H1 (cell line): ENCODE measurements around the gene CPNE4. TPM values are rescaled to one million over a fixed set of nuclear protein-coding genes. Genes with fewer than 3 reads are reported as not detected.

ENCODE experiments used
- CTCF ChIA-PET: fragments of 300-600 bp; sonication (Branson Sonifier 250); formaldehyde crosslinking; loops from one replicate; lab custom pipeline; 2021; ENCODE audit not compliant: partially characterized antibody; lab: Charles Lee
- POLR2A ChIA-PET: fragments of 300-600 bp; sonication (Branson Sonifier 250); formaldehyde crosslinking; loops from one replicate; lab custom pipeline; 2021; ENCODE audit warnings: inconsistent platforms; ENCODE audit not compliant: partially characterized antibody; lab: Charles Lee
- DNase-seq, 2 experiments: peaks; one replicate each; pipeline versions ENCODE4 v3.0.0 to v3.0.0-alpha.2; 2010 to 2022; ENCODE audit warnings: low spot score in 2 of 2, low read depth in 1 of 2, mixed read lengths in 1 of 2
- FAIRE-seq: peaks from 2 replicates; lab custom pipeline; 2011; peaks lifted over from hg19 to GRCh38; lab: Jason Lieb, UNC
- H2AFZ ChIP-seq: 2 replicates; pipeline ENCODE4 v1.8.1; 2012; ENCODE audit warnings: low read length, inconsistent platforms
- H2AK5ac ChIP-seq: 2 replicates; pipeline ENCODE4 v1.6.1; 2013; ENCODE audit warnings: low read depth, low read length
- H2BK120ac ChIP-seq: replicated peaks from 2 replicates; pipeline ENCODE3; 2013; ENCODE audit warnings: low read depth, low read length, inconsistent platforms
- H2BK12ac ChIP-seq: 2 replicates; pipeline ENCODE4 v1.6.1; 2013; ENCODE audit warnings: low read depth, low read length
- H2BK15ac ChIP-seq: 2 replicates; pipeline ENCODE4 v1.6.1; 2013; ENCODE audit warnings: low read length
- H2BK20ac ChIP-seq: 2 replicates; pipeline ENCODE4 v1.6.1; 2013; ENCODE audit warnings: low read length
- H2BK5ac ChIP-seq: 2 replicates; pipeline ENCODE4 v1.6.1; 2013; ENCODE audit warnings: low read depth, low read length
- H3K14ac ChIP-seq: 2 replicates; pipeline ENCODE4 v1.6.1; 2013; ENCODE audit warnings: inconsistent platforms; ENCODE audit not compliant: insufficient read length
- H3K18ac ChIP-seq: 2 replicates; pipeline ENCODE4 v1.6.1; 2013; ENCODE audit warnings: low read length; ENCODE audit errors: extremely low read depth
- H3K23ac ChIP-seq: 2 replicates; pipeline ENCODE4 v1.6.1; 2013; ENCODE audit warnings: inconsistent platforms; ENCODE audit not compliant: insufficient read length
- H3K23me2 ChIP-seq: 2 replicates; pipeline ENCODE4 v1.6.1; 2013; ENCODE audit warnings: low read depth, low read length
- H3K27ac ChIP-seq: 2 replicates; pipeline ENCODE4 v1.6.1; 2011; ENCODE audit warnings: low read depth, low read length, inconsistent platforms
- H3K27me3 ChIP-seq, 4 experiments: replicated peaks in 1 of 4; 1 replicate in 1 of 4; 2 replicates in 3 of 4; pipeline versions ENCODE4 v1.6.1 to v1.8.1; 2011 to 2013; ENCODE audit warnings: low read length in 3 of 4, mild to moderate bottlenecking in 3 of 4, inconsistent platforms in 2 of 4, mixed read lengths in 2 of 4, moderate library complexity in 1 of 4; ENCODE audit not compliant: control insufficient read depth in 3 of 4, insufficient read depth in 3 of 4; ENCODE audit errors: extremely low read depth in 1 of 4
- H3K36me3 ChIP-seq, 4 experiments: 2 replicates each; pipeline versions ENCODE4 v1.6.1 to v1.8.1; 2011 to 2013; ENCODE audit warnings: mild to moderate bottlenecking in 4 of 4, low read length in 3 of 4, moderate library complexity in 2 of 4, control low read depth in 1 of 4, inconsistent platforms in 1 of 4; ENCODE audit not compliant: insufficient read depth in 4 of 4, control insufficient read depth in 2 of 4
- H3K4ac ChIP-seq: replicated peaks from 2 replicates; pipeline ENCODE3; 2013; ENCODE audit warnings: low read length, low read depth, mixed read lengths, inconsistent platforms; ENCODE audit not compliant: insufficient read length
- H3K4me1 ChIP-seq, 4 experiments: replicated peaks in 1 of 4; 1 replicate in 1 of 4; 2 replicates in 3 of 4; pipeline versions ENCODE4 v1.6.1 to v1.8.1; 2011 to 2013; ENCODE audit warnings: low read length in 3 of 4, inconsistent platforms in 2 of 4, mixed read lengths in 1 of 4; ENCODE audit not compliant: insufficient read depth in 4 of 4, control insufficient read depth in 3 of 4
- H3K4me2 ChIP-seq, 2 experiments: 2 replicates each; pipeline versions ENCODE4 v1.6.1 to v1.8.1; 2011 to 2013; ENCODE audit warnings: low read depth in 2 of 2, low read length in 2 of 2, control low read depth in 1 of 2, inconsistent platforms in 1 of 2, mild to moderate bottlenecking in 1 of 2; ENCODE audit not compliant: insufficient read depth in 1 of 2
- H3K4me3 ChIP-seq, 4 experiments: fragments of 200-600, 300-600 bp in 1 of 4; sonication (generic), shearing (Covaris generic), sonication (Bioruptor Twin) in 1 of 4; 2 replicates each; pipeline versions ENCODE4 v1.5.1 to v1.8.1; 2011 to 2016; ENCODE audit warnings: low read length in 4 of 4, low read depth in 3 of 4, control low read depth in 2 of 4, inconsistent platforms in 2 of 4, mild to moderate bottlenecking in 2 of 4, mixed read lengths in 1 of 4, moderate library complexity in 1 of 4; ENCODE audit not compliant: insufficient read depth in 2 of 4; ENCODE audit errors: extremely low read depth in 1 of 4
- H3K56ac ChIP-seq: replicated peaks from 2 replicates; pipeline ENCODE3; 2013; ENCODE audit warnings: low read depth, mild to moderate bottlenecking, mixed read lengths, low read length, inconsistent platforms; ENCODE audit not compliant: insufficient read length
- H3K79me1 ChIP-seq: 2 replicates; pipeline ENCODE4 v1.6.1; 2013; ENCODE audit warnings: low read depth, low read length, control low read depth
- H3K79me2 ChIP-seq, 2 experiments: 2 replicates each; pipeline versions ENCODE4 v1.6.1 to v1.8.1; 2012 to 2013; ENCODE audit warnings: low read length in 2 of 2, mild to moderate bottlenecking in 2 of 2, inconsistent platforms in 1 of 2; ENCODE audit not compliant: insufficient read depth in 2 of 2, control insufficient read depth in 1 of 2
- H3K9ac ChIP-seq, 4 experiments: replicated peaks in 1 of 4; 1 replicate in 1 of 4; 2 replicates in 3 of 4; pipeline versions ENCODE4 v1.6.1 to v1.8.1; 2011 to 2013; ENCODE audit warnings: low read depth in 3 of 4, low read length in 3 of 4, control low read depth in 2 of 4, mild to moderate bottlenecking in 2 of 4, moderate library complexity in 2 of 4, inconsistent platforms in 1 of 4; ENCODE audit errors: extremely low read depth in 1 of 4
- H3K9me3 ChIP-seq, 2 experiments: 2 replicates each; pipeline versions ENCODE4 v1.6.1 to v1.8.1; 2012 to 2013; ENCODE audit warnings: mild to moderate bottlenecking in 2 of 2, moderate library complexity in 2 of 2, control low read depth in 1 of 2, inconsistent platforms in 1 of 2, low read depth in 1 of 2, low read length in 1 of 2, mixed read lengths in 1 of 2; ENCODE audit not compliant: insufficient read depth in 2 of 2
- H4K20me1 ChIP-seq, 2 experiments: replicated peaks in 1 of 2; 2 replicates each; pipeline versions ENCODE3 to v1.8.1; 2011 to 2013; ENCODE audit warnings: inconsistent platforms in 2 of 2, low read length in 2 of 2, mild to moderate bottlenecking in 1 of 2; ENCODE audit not compliant: insufficient read depth in 2 of 2, control insufficient read depth in 1 of 2
- H4K5ac ChIP-seq: 2 replicates; pipeline ENCODE4 v1.6.1; 2013; ENCODE audit warnings: low read length, low read depth, mixed read lengths, inconsistent platforms; ENCODE audit not compliant: insufficient read length
- H4K8ac ChIP-seq: 2 replicates; pipeline ENCODE4 v1.8.0; 2013; ENCODE audit warnings: mild to moderate bottlenecking, moderate library complexity, low read length, inconsistent platforms; ENCODE audit not compliant: insufficient read depth; ENCODE audit errors: extremely low read depth
- H4K91ac ChIP-seq: replicated peaks from 2 replicates; pipeline ENCODE3; 2013; ENCODE audit warnings: low read length, mixed read lengths, inconsistent platforms; ENCODE audit not compliant: insufficient read length
- ATF2 ChIP-seq: IDR thresholded peaks from 2 replicates; pipeline ENCODE4 v1.6.1; 2012; ENCODE audit warnings: low read length, inconsistent platforms
- BRCA1 ChIP-seq: IDR thresholded peaks from 2 replicates; pipeline ENCODE4 v1.6.1; 2012; ENCODE audit warnings: low read depth, low read length, improper control_type of control experiment
- CBX5 ChIP-seq: fragments of 300-800, 300-1000 bp; sonication (generic); IDR thresholded peaks from 2 replicates; pipeline ENCODE4 v1.7.1; 2016; ENCODE audit warnings: antibody characterized with exemption, low read length, low read depth
- CBX8 ChIP-seq: fragments of 300-800, 300-1000 bp; sonication (generic); IDR thresholded peaks from 2 replicates; pipeline ENCODE4 v1.7.1; 2016; ENCODE audit warnings: low read depth, low read length, borderline replicate concordance
- CTBP2 ChIP-seq: IDR thresholded peaks from 2 replicates; pipeline ENCODE4 v1.7.0; 2011; ENCODE audit warnings: borderline replicate concordance, mild to moderate bottlenecking, moderate library complexity, mixed read lengths, low read length; ENCODE audit not compliant: insufficient read depth, insufficient read length
- EP300 ChIP-seq, 2 experiments: IDR thresholded peaks; 1 replicate in 1 of 2; 2 replicates in 1 of 2; pipeline ENCODE4 v1.6.1; 2011 to 2012; ENCODE audit warnings: low read depth in 2 of 2, low read length in 2 of 2, mild to moderate bottlenecking in 2 of 2, borderline replicate concordance in 1 of 2, inconsistent platforms in 1 of 2, moderate library complexity in 1 of 2
- FOSL1 ChIP-seq: IDR thresholded peaks from 2 replicates; pipeline ENCODE4 v1.6.1; 2011; ENCODE audit warnings: mild to moderate bottlenecking, low read depth, low read length, moderate library complexity; ENCODE audit not compliant: insufficient read depth
- JUND ChIP-seq: IDR thresholded peaks from 2 replicates; pipeline ENCODE4 v1.6.1; 2011; ENCODE audit warnings: mild to moderate bottlenecking, improper control_type of control experiment, low read length
- POLR2AphosphoS5 ChIP-seq: IDR thresholded peaks from 2 replicates; pipeline ENCODE4 v1.6.1; 2011; ENCODE audit warnings: low read depth, low read length
- RAD21 ChIP-seq, 2 experiments: IDR thresholded peaks in 1 of 2; conservative IDR thresholded peaks in 1 of 2; 2 replicates each; pipeline ENCODE4 v1.6.1; 2011; ENCODE audit warnings: low read depth in 2 of 2, low read length in 2 of 2, improper control_type of control experiment in 1 of 2, inconsistent platforms in 1 of 2, mild to moderate bottlenecking in 1 of 2, moderate library complexity in 1 of 2
- RFX5 ChIP-seq: IDR thresholded peaks from 2 replicates; pipeline ENCODE4 v1.6.1; 2011; ENCODE audit warnings: low read depth, low read length, improper control_type of control experiment, borderline replicate concordance
- WGBS, 2 experiments: shearing (Covaris generic) in 1 of 2; methylation state at CpG; one replicate each; pipeline versions ENCODE4 v1.1.6 to v1.1.7; 2013 to 2015; ENCODE audit warnings: low lambda C conversion rate in 2 of 2, mixed read lengths in 2 of 2, inconsistent platforms in 1 of 2, low coverage in 1 of 2, missing lambda C conversion rate in 1 of 2; ENCODE audit not compliant: insufficient replicate concordance in 2 of 2, insufficient coverage in 1 of 2, insufficient read length in 1 of 2; ENCODE audit errors: extremely low coverage in 1 of 2, missing lambda C conversion rate in 1 of 2; 5-methylcytosine and 5-hydroxymethylcytosine counted together
- polyA plus RNA-seq, 7 experiments: library from polyadenylated mRNA; depleted of rRNA in 3 of 7; stranded (reverse) in 5 of 7; unstranded in 2 of 7; fragments of >200 nt in 5 of 7; fragments of 200-250 nt in 2 of 7; gene quantifications; 1 replicate in 5 of 7; 2 replicates in 1 of 7; 4 replicates in 1 of 7; pipeline versions ENCODE4 v1.2.1 to v1.2.3, GENCODE V29; 2011 to 2013; ENCODE audit warnings: missing spikeins in 2 of 7, mixed read lengths in 2 of 7
- total RNA-seq: library from RNA; stranded (reverse); fragmentation: NEBNext Ultra II Directional; extraction: Animal tissue kit (Norgen Biotek cat#: 25700); gene quantifications from 2 replicates; pipeline ENCODE4 v1.2.1, GENCODE V29; 2021

Gene CPNE4
- total and polyA plus RNA-seq, 2 of the 8 experiments (the other 6 are each of a cell fraction or from before 2014, with no cell fraction given) = 0.82 to 3.8 TPM

DNA sequence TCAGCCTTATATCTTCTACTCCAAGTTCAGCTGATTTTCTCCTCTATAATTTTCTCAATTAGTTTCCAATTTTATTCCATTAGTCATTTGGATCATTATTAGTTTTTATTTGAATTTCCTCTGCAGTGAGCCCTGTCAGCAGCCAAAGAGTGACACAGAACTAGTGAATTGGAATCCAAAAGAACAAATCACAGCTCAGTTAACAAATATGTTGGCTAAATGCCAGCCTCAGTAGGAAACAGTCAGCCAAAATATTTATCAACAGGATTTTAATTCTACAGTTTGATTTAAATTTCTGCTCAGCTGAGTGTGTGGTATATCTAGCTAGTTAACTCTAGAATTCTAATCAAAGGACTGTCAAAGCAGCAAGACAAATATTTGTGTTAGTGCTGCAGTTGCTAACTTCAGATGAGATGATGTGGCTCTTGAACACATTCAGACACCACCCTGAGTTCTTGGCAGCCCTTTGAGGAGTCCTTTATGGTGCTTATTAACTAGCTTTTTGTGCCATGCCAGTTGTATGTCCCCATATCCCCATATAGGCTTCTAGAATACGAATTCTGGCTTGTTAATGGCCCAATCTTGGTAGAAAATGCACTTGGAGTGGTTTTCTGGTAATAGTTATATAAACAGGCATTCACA is 194.5 kb downstream of the CPNE4 start:
- Histone ChIP-seq H2BK20ac (no peak overlapping the region), H4K8ac (no peak overlapping the region), H3K56ac (no peak overlapping the region), H3K9me3 (no peaks in the 10 kb centered on the region), H4K20me1 (no peaks in the 10 kb centered on the region), H3K18ac (no peak overlapping the region), H3K23me2 (no peaks in the 10 kb centered on the region), H3K9ac (no peak overlapping the region), H2BK5ac (no peak overlapping the region), H3K14ac (no peak overlapping the region), H2AFZ (no peak overlapping the region), H4K5ac (no peak overlapping the region), H3K4me3 (no peak overlapping the region), H3K23ac (no peak overlapping the region), H3K79me1 (no peaks in the 10 kb centered on the region), H2BK12ac (no peak overlapping the region), H2AK5ac (no peak overlapping the region), H3K4me1 (no peaks in the 10 kb centered on the region), H3K4me2 (no peak overlapping the region), H3K4ac (no peak overlapping the region), H4K91ac (no peak overlapping the region), H3K79me2 (no peaks in the 10 kb centered on the region), H2BK120ac (no peak overlapping the region), H3K36me3 (no peaks in the 10 kb centered on the region), H3K27me3 (no peaks in the 10 kb centered on the region), H3K27ac (no peak overlapping the region), H2BK15ac (no peak overlapping the region)
- FAIRE-seq (no peak), DNase-seq (no peak)
- ChIA-PET POLR2A (no interaction called here), CTCF (interaction anchor here (0.8 to 1.5 kb wide), 2 partner anchors 16 to 45 kb away, joined by 3 read pairs; no protein-coding TSS in a partner anchor)
- 95% methylated on average over 1 of the region's 1 CpG; no CpG with 5 or more reads in 1 of the 2 experiments for WGBS, 2 experiments
- TF ChIP-seq RAD21 (IDR thresholded peaks at IDR 0.05 in 1 of 2, conservative IDR thresholded peaks at IDR 0.05 in 1 of 2; ENCODE audit: low read depth in 2 of 2, low read length in 2 of 2) (no peak), POLR2AphosphoS5 (no peak), EP300 (IDR thresholded peaks at IDR 0.05; ENCODE audit: borderline replicate concordance in 1 of 2, low read depth in 2 of 2, low read length in 2 of 2) (no peak), RFX5 (no peak), FOSL1 (no peak), JUND (no peak), CBX5 (no peak), CTBP2 (no peak), ATF2 (no peak), CBX8 (no peak), BRCA1 (no peak)
